H4 (cell line): Measurements from ENCODE around the gene GPR15. TPM values are rescaled to one million over a fixed set of nuclear protein-coding genes. Genes with fewer than 3 reads are reported as not detected.

Source experiments
- DNase-seq: peaks from one replicate; pipeline ENCODE4 v3.0.0-alpha.2; 2015; ENCODE audit warnings: low spot score
- total RNA-seq: library from RNA; depleted of rRNA; stranded (reverse); fragments of >200 nt; shearing (Covaris generic); gene quantifications from 2 replicates; pipeline ENCODE4 v1.2.3, GENCODE V29; 2014; rRNA removed

GPR15 gene
- 0.06 TPM in 1 of 2 replicates, not detected in the other for total RNA-seq

GRCh38 chr3:98531622-98532274, at the start of gene GPR15:
Gene GPR15 (plus strand): TSS chr3:98531978. CDS start chr3:98532034, 56 bp downstream.
- DNase-seq: no peak

GRCh38 chr3:98482717-98483482, 48.9 kb upstream of the GPR15 start:
- DNase-seq: no peak

GRCh38 chr3:98483626-98484025, 48.2 kb upstream of the GPR15 start:
- DNase-seq: no peak

GRCh38 chr3:98497381-98497780, 34.4 kb upstream of the GPR15 start, which contains the start of gene OR5K2:
Gene OR5K2 (plus strand): TSS chr3:98497681. CDS start chr3:98497681, 0 bp downstream.
- DNase-seq: no peak

GRCh38 chr3:98500019-98500418, 31.8 kb upstream of the GPR15 start:
- no peak for DNase-seq

- DNase-seq: no peak
Measured at GRCh38 chr3:98501270-98501669, 30.5 kb upstream of the GPR15 start.

GRCh38 chr3:98501863-98502576, 29.8 kb upstream of the GPR15 start:
- no peak for DNase-seq

- no peak for DNase-seq
Measured at GRCh38 chr3:98504539-98504938, 27.2 kb upstream of the GPR15 start.

- DNase-seq: no peak
Measured at GRCh38 chr3:98508582-98508981, 23.2 kb upstream of the GPR15 start.

- DNase-seq: no peak
Measured at GRCh38 chr3:98512576-98512975, 19.2 kb upstream of the GPR15 start.

- DNase-seq: peak; percentile 67
Measured at GRCh38 chr3:98513091-98513511, 18.7 kb upstream of the GPR15 start.

GRCh38 chr3:98513736-98514135, 18.0 kb upstream of the GPR15 start:
- DNase-seq: no peak

- DNase-seq: no peak
Measured at GRCh38 chr3:98514948-98515347, 16.8 kb upstream of the GPR15 start.

GRCh38 chr3:98518816-98519215, 13.0 kb upstream of the GPR15 start:
- DNase-seq: no peak

- no peak for DNase-seq
Measured at GRCh38 chr3:98519351-98519750, 12.4 kb upstream of the GPR15 start.

GRCh38 chr3:98521897-98522543, 9.8 kb upstream of the GPR15 start:
- peak; percentile 64 for DNase-seq

- DNase-seq: peak; percentile 90
Measured at GRCh38 chr3:98522544-98523281, 9.1 kb upstream of the GPR15 start, which contains the start of gene CLDND1. Gene CLDND1 (minus strand): TSS chr3:98522902. CDS start chr3:98521424, 1,478 bp downstream.

GRCh38 chr3:98525494-98525893, 6.3 kb upstream of the GPR15 start:
- no peak for DNase-seq

GRCh38 chr3:98528474-98529346, 3.1 kb upstream of the GPR15 start:
- DNase-seq: no peak

GRCh38 chr3:98529856-98530459, 1.8 kb upstream of the GPR15 start:
- no peak for DNase-seq
